Measurements from ENCODE around the gene PRKD1. TPM values are rescaled to one million over a fixed set of nuclear protein-coding genes. Genes with fewer than 3 reads are reported as not detected.

Gene PRKD1
- total RNA-seq, 1 donor from 2014 or later, result 0.54 TPM

DNA sequence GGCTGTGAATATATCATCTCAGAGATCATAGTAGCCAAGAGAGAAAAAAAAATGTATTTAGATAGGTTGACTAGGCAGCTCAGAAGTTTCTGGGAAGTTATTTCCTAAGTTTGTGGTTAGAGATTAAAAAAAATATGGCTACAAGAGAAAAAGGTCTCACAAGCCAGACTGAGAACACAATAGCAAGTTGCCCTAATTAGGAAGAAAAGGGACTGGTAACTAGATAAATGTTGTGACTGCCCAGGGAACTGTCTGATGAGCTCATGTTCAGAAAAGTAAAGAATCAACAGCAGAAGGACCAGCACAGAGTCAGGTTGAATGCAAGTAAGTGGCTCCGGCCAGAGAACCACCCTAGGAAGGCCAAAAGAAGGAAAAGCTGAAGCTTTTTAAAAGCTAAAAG lies 256.6 kb downstream of the PRKD1 start:
- H3K9me3 Mint-ChIP-seq (ENCODE audit: unreplicated experiment), result no peaks in the 10 kb centered on the region
- DNase-seq, result no peak
- H3K4me3 Mint-ChIP-seq (ENCODE audit: unreplicated experiment), result no peak overlapping the region
- H3K36me3 Mint-ChIP-seq (ENCODE audit: unreplicated experiment), result no peaks in the 10 kb centered on the region
- no peaks in the 10 kb centered on the region for H3K27me3 Mint-ChIP-seq (ENCODE audit: unreplicated experiment)
- no peaks in the 10 kb centered on the region for H3K4me1 Mint-ChIP-seq (ENCODE audit: low read depth, unreplicated experiment)
- TF ChIP-seq, protein P1, sequence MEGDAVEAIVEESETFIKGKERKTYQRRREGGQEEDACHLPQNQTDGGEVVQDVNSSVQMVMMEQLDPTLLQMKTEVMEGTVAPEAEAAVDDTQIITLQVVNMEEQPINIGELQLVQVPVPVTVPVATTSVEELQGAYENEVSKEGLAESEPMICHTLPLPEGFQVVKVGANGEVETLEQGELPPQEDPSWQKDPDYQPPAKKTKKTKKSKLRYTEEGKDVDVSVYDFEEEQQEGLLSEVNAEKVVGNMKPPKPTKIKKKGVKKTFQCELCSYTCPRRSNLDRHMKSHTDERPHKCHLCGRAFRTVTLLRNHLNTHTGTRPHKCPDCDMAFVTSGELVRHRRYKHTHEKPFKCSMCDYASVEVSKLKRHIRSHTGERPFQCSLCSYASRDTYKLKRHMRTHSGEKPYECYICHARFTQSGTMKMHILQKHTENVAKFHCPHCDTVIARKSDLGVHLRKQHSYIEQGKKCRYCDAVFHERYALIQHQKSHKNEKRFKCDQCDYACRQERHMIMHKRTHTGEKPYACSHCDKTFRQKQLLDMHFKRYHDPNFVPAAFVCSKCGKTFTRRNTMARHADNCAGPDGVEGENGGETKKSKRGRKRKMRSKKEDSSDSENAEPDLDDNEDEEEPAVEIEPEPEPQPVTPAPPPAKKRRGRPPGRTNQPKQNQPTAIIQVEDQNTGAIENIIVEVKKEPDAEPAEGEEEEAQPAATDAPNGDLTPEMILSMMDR (IDR thresholded peaks at IDR 0.05; ENCODE audit: partially characterized antibody, unreplicated experiment), result no peak
- no peak overlapping the region for H3K27ac Mint-ChIP-seq (ENCODE audit: unreplicated experiment)

DNA sequence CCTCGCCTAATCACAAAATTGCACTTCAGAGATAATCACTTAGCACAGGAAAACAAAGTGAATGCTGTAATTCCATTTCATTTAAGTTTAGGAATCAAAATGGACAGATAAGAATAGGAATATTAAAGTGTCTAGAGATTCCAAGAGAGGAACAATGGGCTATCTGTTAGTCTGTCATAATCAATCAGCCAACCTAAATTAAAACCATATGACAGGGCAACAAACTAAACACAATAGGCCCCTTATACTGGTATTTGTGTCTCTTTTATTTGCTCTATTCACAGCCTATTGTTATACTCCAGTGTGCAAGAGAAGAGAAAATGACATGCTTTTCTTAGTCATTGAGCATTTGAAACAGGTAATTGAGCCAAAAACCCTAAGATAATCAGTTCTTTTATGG lies 259.4 kb downstream of the PRKD1 start:
- DNase-seq, result no peak
- Mint-ChIP-seq H3K27me3 (ENCODE audit: unreplicated experiment) (no peaks in the 10 kb centered on the region), H3K4me1 (ENCODE audit: low read depth, unreplicated experiment) (no peaks in the 10 kb centered on the region), H3K36me3 (ENCODE audit: unreplicated experiment) (no peaks in the 10 kb centered on the region), H3K4me3 (ENCODE audit: unreplicated experiment) (no peak overlapping the region), H3K27ac (ENCODE audit: unreplicated experiment) (no peak overlapping the region), H3K9me3 (ENCODE audit: unreplicated experiment) (no peaks in the 10 kb centered on the region)
- TF ChIP-seq, protein P1 (IDR thresholded peaks at IDR 0.05; ENCODE audit: partially characterized antibody, unreplicated experiment), result no peak

DNA sequence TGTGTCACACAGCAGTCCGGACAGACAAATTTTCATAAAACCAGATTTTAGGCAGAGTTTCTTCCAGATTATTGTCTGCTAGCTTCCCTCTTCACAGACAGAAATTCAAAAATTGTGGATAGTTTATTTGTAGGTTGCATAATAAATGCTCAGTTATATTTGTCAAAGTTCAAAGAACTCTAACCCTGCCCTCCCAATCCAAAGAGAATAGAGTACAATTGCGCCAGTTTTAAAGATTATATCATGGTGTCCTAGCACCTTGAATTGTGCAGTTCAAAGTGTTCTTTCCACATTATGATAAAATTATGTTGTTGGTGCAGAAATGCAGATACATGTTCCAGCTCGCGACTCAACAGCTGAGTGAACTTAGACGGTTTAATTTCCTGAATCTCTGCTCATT lies 263.1 kb downstream of the PRKD1 start:
- H3K4me1 Mint-ChIP-seq (ENCODE audit: low read depth, unreplicated experiment), result no peaks in the 10 kb centered on the region
- H3K27ac Mint-ChIP-seq (ENCODE audit: unreplicated experiment), result no peak overlapping the region

DNA sequence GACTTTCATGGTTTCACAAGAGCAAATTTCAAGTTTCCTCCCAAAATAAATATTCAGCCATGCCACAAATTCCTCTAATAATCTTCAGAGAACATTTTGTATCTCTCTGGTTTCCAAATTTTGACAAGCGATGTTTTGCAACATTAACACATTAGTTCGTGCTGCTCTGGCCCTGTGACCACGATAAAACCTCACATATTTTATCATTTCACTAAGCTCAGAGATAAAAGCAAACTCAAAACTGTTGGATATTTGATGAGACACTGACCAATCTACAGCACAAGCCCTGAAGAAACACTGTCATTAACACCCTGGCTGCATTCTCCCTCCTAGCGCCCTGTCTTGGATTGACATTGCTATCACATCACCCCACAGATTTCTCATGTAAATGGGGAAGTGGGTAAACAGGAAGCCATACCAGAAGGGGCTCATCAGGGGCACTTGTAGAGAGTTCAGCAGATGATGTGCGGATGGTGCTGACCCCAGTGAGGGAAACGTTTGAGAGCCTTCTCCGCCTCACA lies 264.3 kb downstream of the PRKD1 start:
- H3K27me3 Mint-ChIP-seq (ENCODE audit: unreplicated experiment), result no peaks in the 10 kb centered on the region
- H3K4me3 Mint-ChIP-seq (ENCODE audit: unreplicated experiment), result no peak overlapping the region
- DNase-seq, result no peak
- TF ChIP-seq, protein P1 (IDR thresholded peaks at IDR 0.05; ENCODE audit: partially characterized antibody, unreplicated experiment), result no peak
- no peak overlapping the region for H3K27ac Mint-ChIP-seq (ENCODE audit: unreplicated experiment)
- H3K36me3 Mint-ChIP-seq (ENCODE audit: unreplicated experiment), result no peaks in the 10 kb centered on the region
- H3K4me1 Mint-ChIP-seq (ENCODE audit: low read depth, unreplicated experiment), result no peaks in the 10 kb centered on the region
- H3K9me3 Mint-ChIP-seq (ENCODE audit: unreplicated experiment), result no peaks in the 10 kb centered on the region

More for the DNA sequence above, 263.1 kb downstream of the PRKD1 start:
- no peaks in the 10 kb centered on the region for H3K9me3 Mint-ChIP-seq (ENCODE audit: unreplicated experiment)
- no peaks in the 10 kb centered on the region for H3K36me3 Mint-ChIP-seq (ENCODE audit: unreplicated experiment)
- H3K27me3 Mint-ChIP-seq (ENCODE audit: unreplicated experiment), result no peaks in the 10 kb centered on the region
- no peak overlapping the region for H3K4me3 Mint-ChIP-seq (ENCODE audit: unreplicated experiment)
- DNase-seq, result no peak
- TF ChIP-seq, protein P1 (IDR thresholded peaks at IDR 0.05; ENCODE audit: partially characterized antibody, unreplicated experiment), result no peak

DNA sequence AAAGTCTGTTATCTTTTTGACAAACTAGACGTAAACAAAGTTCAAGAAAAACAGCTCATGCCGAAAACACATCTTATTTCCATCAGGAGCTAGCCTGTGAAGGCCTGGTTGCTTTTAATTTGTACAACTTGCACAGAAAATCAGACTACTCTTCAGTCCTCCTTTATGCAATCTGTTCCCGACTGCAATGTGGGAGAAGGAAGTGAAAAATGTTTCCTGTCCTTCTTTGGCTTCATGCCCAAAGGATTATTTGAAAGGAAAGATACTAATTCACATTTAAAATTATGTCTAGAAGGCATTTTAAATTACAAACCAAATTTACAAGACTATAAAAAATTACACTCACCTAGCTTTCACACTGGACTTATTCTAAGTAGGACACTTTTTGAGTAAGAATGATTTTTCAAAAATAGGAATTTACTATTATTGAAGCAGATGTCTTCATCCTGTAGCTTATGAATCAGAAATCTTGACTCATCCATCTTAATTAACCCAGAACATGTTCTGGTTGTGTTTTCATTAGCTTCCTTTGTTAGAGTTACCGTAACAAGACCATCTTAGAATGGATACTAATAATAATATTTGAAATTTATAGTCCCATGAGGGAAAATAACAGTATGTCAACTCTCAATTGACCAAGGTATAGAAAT lies 272.6 kb downstream of the PRKD1 start:
- Mint-ChIP-seq H3K4me1 (ENCODE audit: low read depth, unreplicated experiment) (no peaks in the 10 kb centered on the region), H3K4me3 (ENCODE audit: unreplicated experiment) (no peak overlapping the region), H3K36me3 (ENCODE audit: unreplicated experiment) (peaks cover under 1% of the 10 kb centered on the region), H3K27me3 (ENCODE audit: unreplicated experiment) (no peaks in the 10 kb centered on the region), H3K9me3 (ENCODE audit: unreplicated experiment) (no peaks in the 10 kb centered on the region), H3K27ac (ENCODE audit: unreplicated experiment) (no peak overlapping the region)
- TF ChIP-seq, protein P1 (IDR thresholded peaks at IDR 0.05; ENCODE audit: partially characterized antibody, unreplicated experiment), result no peak
- no peak for DNase-seq

Measured in glutamatergic neuron (in vitro differentiated cells).